OCI-LY7 (cell line): ENCODE data around the gene KDM6A. TPM values are rescaled to one million over a fixed set of nuclear protein-coding genes. Genes with fewer than 3 reads are reported as not detected.

Experiments
- BruUV-seq: library from RNA; stranded (reverse); fragments of 400-500 nt; replicated peaks from 2 replicates; lab custom pipeline; 2021; lab: Mats Ljungman, UMichigan
- CTCF ChIA-PET: fragments of 300-600 bp; sonication (Branson Sonifier 250); formaldehyde crosslinking; loops from one replicate; lab custom pipeline; 2022; ENCODE audit warnings: antibody characterized with exemption; ENCODE audit not compliant: unreplicated experiment; lab: Charles Lee
- POLR2A ChIA-PET: fragments of 300-600 bp; sonication (Branson Sonifier 250); formaldehyde crosslinking; loops from one replicate; lab custom pipeline; 2022; ENCODE audit warnings: antibody characterized with exemption; lab: Charles Lee
- DNase-seq: peaks from one replicate; pipeline ENCODE4 v3.0.0-alpha.2; 2015; ENCODE audit warnings: low spot score
- H2AFZ ChIP-seq: fragments of 200-600 bp; sonication (generic), shearing (Covaris generic); 2 replicates; pipeline ENCODE4 v1.6.1; 2014; ENCODE audit warnings: mild to moderate bottlenecking, antibody characterized with exemption, low read length, moderate library complexity
- H3K27ac ChIP-seq: fragments of 200-600 bp; sonication (generic); 2 replicates; pipeline ENCODE4 v1.5.1; 2014; ENCODE audit warnings: mixed run types, low read depth, mild to moderate bottlenecking, moderate library complexity, low read length, inconsistent platforms; ENCODE audit not compliant: poor library complexity, severe bottlenecking
- H3K36me3 ChIP-seq: fragments of 200-600 bp; sonication (generic); 2 replicates; pipeline ENCODE4 v1.6.1; 2014; ENCODE audit warnings: mild to moderate bottlenecking, antibody characterized with exemption, low read length, moderate library complexity, mixed read lengths; ENCODE audit not compliant: insufficient read depth
- H3K4me1 ChIP-seq: fragments of 200-600 bp; sonication (generic); 2 replicates; pipeline ENCODE4 v1.5.1; 2014; ENCODE audit warnings: mild to moderate bottlenecking, low read length; ENCODE audit not compliant: insufficient read depth, poor library complexity, severe bottlenecking
- H3K4me2 ChIP-seq: fragments of 200-600 bp; sonication (generic); 2 replicates; pipeline ENCODE4 v1.6.1; 2014; ENCODE audit warnings: mild to moderate bottlenecking, low read length
- H3K4me3 ChIP-seq: fragments of 200-600 bp; sonication (generic); 2 replicates; pipeline ENCODE4 v1.5.1; 2014; ENCODE audit warnings: mild to moderate bottlenecking, low read depth, low read length; ENCODE audit not compliant: poor library complexity, severe bottlenecking
- H3K79me2 ChIP-seq: fragments of 200-600 bp; sonication (generic); 2 replicates; pipeline ENCODE4 v1.6.1; 2016; ENCODE audit warnings: low read depth, mild to moderate bottlenecking, low read length, moderate library complexity, mixed read lengths; ENCODE audit not compliant: insufficient read depth
- H3K9me2 ChIP-seq: fragments of 200-600 bp; sonication (generic); 2 replicates; pipeline ENCODE4 v1.6.1; 2016; ENCODE audit warnings: mild to moderate bottlenecking, low read length, mixed read lengths; ENCODE audit not compliant: insufficient read depth
- H3K9me3 ChIP-seq: fragments of 200-600 bp; sonication (generic); 2 replicates; pipeline ENCODE4 v1.6.1; 2014; ENCODE audit warnings: mild to moderate bottlenecking, mixed run types, low read length, mixed read lengths
- H4K20me1 ChIP-seq: fragments of 200-600 bp; sonication (generic); 2 replicates; pipeline ENCODE4 v1.6.1; 2014; ENCODE audit warnings: mild to moderate bottlenecking, antibody characterized with exemption, low read length, moderate library complexity, mixed read lengths; ENCODE audit not compliant: insufficient read depth
- EZH2phosphoT487 ChIP-seq: fragments of 200-600 bp; sonication (generic); IDR thresholded peaks from 2 replicates; pipeline ENCODE4 v1.6.1; 2018; ENCODE audit warnings: low read depth, borderline replicate concordance, mild to moderate bottlenecking, mixed run types, antibody characterized with exemption, low read length, moderate library complexity, mixed read lengths
- intact Hi-C: fragments of 100-400 bp; cut with micrococcal nuclease; formaldehyde crosslinking; loops from one replicate; pipeline ENCODE4 v1.10.0; 2022; ENCODE audit not compliant: unreplicated experiment
- total RNA-seq, 2 experiments: library from RNA; depleted of rRNA in 1 of 2; stranded (reverse); fragments of >200 nt in 1 of 2; shearing (Covaris generic) in 1 of 2; gene quantifications; 2 replicates each; pipeline ENCODE4 v1.2.3, GENCODE V29; 2014 to 2022
- TF ChIP-seq, protein P1 (sequence below): fragments of 200-600 bp; sonication (generic); conservative IDR thresholded peaks from 2 replicates; pipeline ENCODE4 v1.5.1; 2014; ENCODE audit warnings: mild to moderate bottlenecking, antibody characterized with exemption, low read length, moderate library complexity, mixed read lengths

Gene KDM6A
- total RNA-seq, 2 experiments from 2014 or later, result 20.5 to 23.4 TPM

DNA sequence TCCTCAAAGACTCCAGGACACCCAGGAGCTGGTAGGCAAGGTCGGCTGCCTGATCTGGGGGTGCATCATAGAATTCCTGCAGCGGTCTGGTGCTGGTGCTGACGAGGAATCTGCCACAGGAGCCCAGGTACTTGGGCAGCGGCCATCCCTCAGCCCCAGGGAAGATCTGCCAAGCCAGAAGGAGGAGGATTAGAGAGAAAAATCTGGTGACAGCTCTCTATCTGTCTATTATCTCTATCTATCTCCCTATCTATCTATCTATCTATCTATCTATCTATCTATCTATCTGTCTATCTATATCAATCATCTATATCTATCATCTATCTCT lies 281.0 kb downstream of the KDM6A start:
- ChIA-PET POLR2A (no interaction called here), CTCF (no interaction called here)
- no peak for DNase-seq
- TF ChIP-seq EZH2phosphoT487, result no peak
- Histone ChIP-seq H3K4me1 (no peaks in the 10 kb centered on the region), H3K9me3 (no peaks in the 10 kb centered on the region), H2AFZ (no peak overlapping the region), H3K27ac (no peak overlapping the region), H3K9me2 (no peaks in the 10 kb centered on the region), H3K4me3 (no peak overlapping the region), H4K20me1 (no peaks in the 10 kb centered on the region), H3K4me2 (no peak overlapping the region), H3K79me2 (no peaks in the 10 kb centered on the region), H3K36me3 (no peaks in the 10 kb centered on the region)
- BruUV-seq, result no TSS peak
- intact Hi-C loops, result no loop called here

DNA sequence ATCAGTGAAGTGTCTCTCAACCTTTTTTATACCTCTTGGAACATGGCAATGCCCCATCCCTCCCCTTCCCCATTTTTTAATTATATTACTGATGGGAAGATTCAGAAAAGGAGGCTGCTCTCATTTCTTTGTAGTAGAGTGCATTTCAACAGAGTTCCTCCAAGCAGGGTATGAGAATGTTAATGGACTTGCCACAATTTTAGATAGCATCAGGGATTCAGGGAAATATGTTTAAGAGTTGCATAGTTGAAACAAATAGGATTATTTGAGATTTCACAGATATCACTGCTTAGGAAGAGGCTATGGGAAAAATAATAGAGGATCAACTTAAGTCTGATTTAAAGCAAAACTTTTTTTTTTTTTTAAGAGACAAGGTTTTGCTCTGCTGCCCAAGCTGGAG lies 281.5 kb downstream of the KDM6A start:
- no peak overlapping the region for H3K4me2 ChIP-seq
- no peaks in the 10 kb centered on the region for H3K79me2 ChIP-seq
- intact Hi-C loops, result no loop called here
- no peak for DNase-seq
- ChIA-PET CTCF (no interaction called here), POLR2A (no interaction called here)
- no peak overlapping the region for H3K27ac ChIP-seq
- H3K9me3 ChIP-seq, result no peaks in the 10 kb centered on the region
- no TSS peak for BruUV-seq
- H4K20me1 ChIP-seq, result no peaks in the 10 kb centered on the region
- no peaks in the 10 kb centered on the region for H3K36me3 ChIP-seq
- H3K9me2 ChIP-seq, result no peaks in the 10 kb centered on the region
- no peak overlapping the region for H3K4me3 ChIP-seq
- no peaks in the 10 kb centered on the region for H3K4me1 ChIP-seq
- TF ChIP-seq, protein P1, sequence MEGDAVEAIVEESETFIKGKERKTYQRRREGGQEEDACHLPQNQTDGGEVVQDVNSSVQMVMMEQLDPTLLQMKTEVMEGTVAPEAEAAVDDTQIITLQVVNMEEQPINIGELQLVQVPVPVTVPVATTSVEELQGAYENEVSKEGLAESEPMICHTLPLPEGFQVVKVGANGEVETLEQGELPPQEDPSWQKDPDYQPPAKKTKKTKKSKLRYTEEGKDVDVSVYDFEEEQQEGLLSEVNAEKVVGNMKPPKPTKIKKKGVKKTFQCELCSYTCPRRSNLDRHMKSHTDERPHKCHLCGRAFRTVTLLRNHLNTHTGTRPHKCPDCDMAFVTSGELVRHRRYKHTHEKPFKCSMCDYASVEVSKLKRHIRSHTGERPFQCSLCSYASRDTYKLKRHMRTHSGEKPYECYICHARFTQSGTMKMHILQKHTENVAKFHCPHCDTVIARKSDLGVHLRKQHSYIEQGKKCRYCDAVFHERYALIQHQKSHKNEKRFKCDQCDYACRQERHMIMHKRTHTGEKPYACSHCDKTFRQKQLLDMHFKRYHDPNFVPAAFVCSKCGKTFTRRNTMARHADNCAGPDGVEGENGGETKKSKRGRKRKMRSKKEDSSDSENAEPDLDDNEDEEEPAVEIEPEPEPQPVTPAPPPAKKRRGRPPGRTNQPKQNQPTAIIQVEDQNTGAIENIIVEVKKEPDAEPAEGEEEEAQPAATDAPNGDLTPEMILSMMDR, result no peak
- TF ChIP-seq EZH2phosphoT487, result no peak
- no peak overlapping the region for H2AFZ ChIP-seq

DNA sequence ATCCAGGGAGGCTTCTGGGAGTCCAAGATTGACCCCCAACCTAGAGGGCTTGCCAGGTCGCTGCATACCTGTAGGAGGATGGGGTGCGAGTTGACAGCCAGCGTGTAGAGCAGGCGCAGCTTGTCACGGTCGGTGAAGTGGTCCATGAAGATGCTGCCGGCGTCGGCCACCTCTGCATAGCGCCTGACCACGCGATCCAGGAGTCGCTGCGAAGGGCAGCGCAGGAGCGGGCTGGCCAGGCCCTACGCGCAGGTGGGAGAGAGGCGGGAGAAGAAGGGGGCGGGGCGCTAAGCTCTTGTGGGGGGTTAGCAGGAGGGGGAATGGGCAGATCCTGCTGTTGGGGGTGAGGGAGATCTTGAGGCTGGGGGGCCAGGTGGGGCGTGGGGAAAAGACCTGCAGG lies 284.7 kb downstream of the KDM6A start:
- H3K4me3 ChIP-seq, result no peak overlapping the region
- TF ChIP-seq, protein P1, result no peak
- no peak for TF ChIP-seq EZH2phosphoT487
- H4K20me1 ChIP-seq, result no peaks in the 10 kb centered on the region
- BruUV-seq, result no TSS peak
- no peak for DNase-seq
- ChIA-PET POLR2A (no interaction called here), CTCF (no interaction called here)
- no peaks in the 10 kb centered on the region for H3K9me2 ChIP-seq
- H3K4me1 ChIP-seq, result no peaks in the 10 kb centered on the region
- H2AFZ ChIP-seq, result no peak overlapping the region
- H3K4me2 ChIP-seq, result no peak overlapping the region
- no peaks in the 10 kb centered on the region for H3K9me3 ChIP-seq
- no peaks in the 10 kb centered on the region for H3K36me3 ChIP-seq
- intact Hi-C loops, result no loop called here
- H3K79me2 ChIP-seq, result no peaks in the 10 kb centered on the region
- H3K27ac ChIP-seq, result no peak overlapping the region

Other genes with a start within 250 kb of the KDM6A start
- not detected in 2 replicates for gene DUSP21, start 29.2 kb upstream of the KDM6A start, total RNA-seq (2014; rRNA removed; shearing (Covaris generic))
- gene DUSP21, start 29.2 kb upstream of the KDM6A start, total RNA-seq (2022), result not detected in 2 replicates